ENCODE results near the gene KICS2.

DNA sequence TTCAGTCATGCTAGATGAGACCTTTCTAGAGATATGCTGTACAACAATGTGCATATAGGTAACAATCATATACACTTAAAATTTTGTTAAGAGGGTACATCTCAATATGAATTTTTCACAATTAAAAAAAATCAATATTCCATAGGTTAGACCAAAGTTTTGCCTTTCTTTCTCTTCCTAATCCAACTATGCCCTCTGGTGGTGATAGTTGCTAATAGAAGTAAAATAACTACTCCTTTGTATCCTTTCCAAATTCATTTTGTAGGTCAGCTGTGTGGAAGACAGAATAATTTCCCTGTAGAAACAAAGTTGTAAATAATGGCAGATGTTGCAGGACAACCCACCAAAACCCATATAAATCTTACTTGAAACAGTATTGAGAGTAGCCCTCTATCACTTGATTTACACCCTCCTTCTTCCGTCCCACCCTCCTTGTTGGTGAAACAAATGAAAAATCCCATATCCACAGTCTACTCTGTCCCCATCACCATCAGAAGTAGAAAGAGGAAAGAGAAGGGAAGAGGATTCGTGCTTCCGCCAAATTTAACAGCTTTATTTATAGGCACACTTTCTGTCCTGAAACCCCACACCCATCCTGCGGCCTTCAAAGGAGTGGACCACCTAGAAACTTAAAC, 34.2 kb upstream of the KICS2 start:
- TF ChIP-seq EZH2 (optimal IDR thresholded peaks at IDR 0.05; ENCODE audit: low read depth, low read length) = no peak
- TF ChIP-seq, protein P1, sequence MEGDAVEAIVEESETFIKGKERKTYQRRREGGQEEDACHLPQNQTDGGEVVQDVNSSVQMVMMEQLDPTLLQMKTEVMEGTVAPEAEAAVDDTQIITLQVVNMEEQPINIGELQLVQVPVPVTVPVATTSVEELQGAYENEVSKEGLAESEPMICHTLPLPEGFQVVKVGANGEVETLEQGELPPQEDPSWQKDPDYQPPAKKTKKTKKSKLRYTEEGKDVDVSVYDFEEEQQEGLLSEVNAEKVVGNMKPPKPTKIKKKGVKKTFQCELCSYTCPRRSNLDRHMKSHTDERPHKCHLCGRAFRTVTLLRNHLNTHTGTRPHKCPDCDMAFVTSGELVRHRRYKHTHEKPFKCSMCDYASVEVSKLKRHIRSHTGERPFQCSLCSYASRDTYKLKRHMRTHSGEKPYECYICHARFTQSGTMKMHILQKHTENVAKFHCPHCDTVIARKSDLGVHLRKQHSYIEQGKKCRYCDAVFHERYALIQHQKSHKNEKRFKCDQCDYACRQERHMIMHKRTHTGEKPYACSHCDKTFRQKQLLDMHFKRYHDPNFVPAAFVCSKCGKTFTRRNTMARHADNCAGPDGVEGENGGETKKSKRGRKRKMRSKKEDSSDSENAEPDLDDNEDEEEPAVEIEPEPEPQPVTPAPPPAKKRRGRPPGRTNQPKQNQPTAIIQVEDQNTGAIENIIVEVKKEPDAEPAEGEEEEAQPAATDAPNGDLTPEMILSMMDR (IDR thresholded peaks at IDR 0.05; ENCODE audit: low read length) = peak; percentile 69
